Fibroblast of lung (primary cell): ENCODE results near the gene GFPT2.

Experiments used
- CTCF ChIP-seq, 2 donors: IDR thresholded peaks in 1 of 2; conservative IDR thresholded peaks in 1 of 2; 1 replicate in 1 of 2; 2 replicates in 1 of 2; pipeline ENCODE4 v1.5.1; 2011 to 2012; ENCODE audit warnings: low read length in 2 of 2, control low read depth in 1 of 2, inconsistent platforms in 1 of 2, low read depth in 1 of 2, mild to moderate bottlenecking in 1 of 2
- EZH2 ChIP-seq: IDR thresholded peaks from 2 replicates; pipeline ENCODE4 v1.5.1; 2012; ENCODE audit warnings: low read length, control low read depth, mild to moderate bottlenecking; ENCODE audit errors: missing control alignments

- TF ChIP-seq CTCF (conservative IDR thresholded peaks at IDR 0.05 in 1 of 2, IDR thresholded peaks at IDR 0.05 in 1 of 2; ENCODE audit: low read depth in 1 of 2, low read length in 2 of 2) (no peak), EZH2 (no peak)
These were observed 38.1 kb upstream of the GFPT2 start for GRCh38 chr5:180391276-180391675.
